CD4-positive, alpha-beta T cell treated with Interleukin-15 for 4 hours (primary cell): ENCODE data around the gene ANKRD55.
"Not testable (repeated sequence)": the region's sequence is repeated elsewhere in the genome, so short reads cannot be mapped to it uniquely, and the experiment has no call there.

ENCODE experiments used
- DNase-seq: peaks from one replicate; pipeline ENCODE4 v3.0.0-alpha.2; 2020; ENCODE audit warnings: low spot score

The ANKRD55 gene

GRCh38 chr5:56168066-56168478 is 65.1 kb downstream of the ANKRD55 start:
- peak; percentile 15 for DNase-seq

GRCh38 chr5:56167519-56167918 is 65.6 kb downstream of the ANKRD55 start:
- no peak for DNase-seq

- no peak for DNase-seq
Observed at GRCh38 chr5:56166671-56167385, 66.3 kb downstream of the ANKRD55 start.

GRCh38 chr5:56164376-56164775 is 68.8 kb downstream of the ANKRD55 start:
- DNase-seq, result no peak

- no peak for DNase-seq
Observed at GRCh38 chr5:56161927-56162326, 71.2 kb downstream of the ANKRD55 start.

GRCh38 chr5:56161439-56161823 is 71.7 kb downstream of the ANKRD55 start:
- DNase-seq, result no peak

- DNase-seq, result no peak
Observed at GRCh38 chr5:56160723-56161438, 72.2 kb downstream of the ANKRD55 start.

- DNase-seq, result no peak
Observed at GRCh38 chr5:56159521-56159947, 73.6 kb downstream of the ANKRD55 start.

GRCh38 chr5:56158331-56158960 is 74.7 kb downstream of the ANKRD55 start:
- DNase-seq, result no peak

- not testable (repeated sequence) for DNase-seq
Observed at GRCh38 chr5:56157191-56157621, 75.9 kb downstream of the ANKRD55 start.

- DNase-seq, result not testable (repeated sequence)
Observed at GRCh38 chr5:56156585-56157190, 76.4 kb downstream of the ANKRD55 start.

- no peak for DNase-seq
Observed at GRCh38 chr5:56155992-56156584, 77.0 kb downstream of the ANKRD55 start.

- no peak for DNase-seq
Observed at GRCh38 chr5:56154732-56155484, 78.2 kb downstream of the ANKRD55 start.

- peak; percentile 21 for DNase-seq
Observed at GRCh38 chr5:56152437-56152836, 80.7 kb downstream of the ANKRD55 start.

- not testable (repeated sequence) for DNase-seq
Observed at GRCh38 chr5:56150756-56151155, 82.4 kb downstream of the ANKRD55 start.

- DNase-seq, result peak; percentile 57
Observed at GRCh38 chr5:56148453-56148971, 84.6 kb downstream of the ANKRD55 start.

- DNase-seq, result no peak
Observed at GRCh38 chr5:56147659-56148230, 85.4 kb downstream of the ANKRD55 start.

- no peak for DNase-seq
Observed at GRCh38 chr5:56147106-56147505, 86.0 kb downstream of the ANKRD55 start.

- no peak for DNase-seq
Observed at GRCh38 chr5:56146674-56147073, 86.5 kb downstream of the ANKRD55 start.

GRCh38 chr5:56145511-56145910 is 87.6 kb downstream of the ANKRD55 start:
- DNase-seq, result no peak

GRCh38 chr5:56145106-56145505 is 88.0 kb downstream of the ANKRD55 start:
- DNase-seq, result no peak
